GM12878 (cell line): Measurements from ENCODE around the gene NID1. TPM values are rescaled to one million over a fixed set of nuclear protein-coding genes. Genes with fewer than 3 reads are reported as not detected.

Experiments used
- ATAC-seq: fragments of 200-7000 bp; cut with Tn5 transposase; 3 replicates; pipeline ENCODE4 v1.9.1; 2020; ENCODE audit warnings: mild to moderate bottlenecking, moderate library complexity
- BruUV-seq: library from RNA; stranded (reverse); fragments of 400-500 nt; replicated peaks from 2 replicates; lab custom pipeline; 2021; lab: Mats Ljungman, UMichigan
- CTCF ChIA-PET: fragments of 300-600 bp; sonication (Branson Sonifier 250); formaldehyde crosslinking; extraction: SDS; loops from one replicate; lab custom pipeline; 2021; ENCODE audit warnings: inconsistent platforms; lab: Yijun Ruan, JAX
- POLR2A ChIA-PET: fragments of 350-600 bp; formaldehyde crosslinking; extraction: SDS; loops from one replicate; lab custom pipeline; 2021; ENCODE audit warnings: inconsistent platforms; lab: Charles Lee
- RAD21 ChIA-PET: fragments of 300-600 bp; sonication (Branson Sonifier 250); formaldehyde crosslinking; loops from one replicate; lab custom pipeline; 2023; ENCODE audit warnings: antibody characterized with exemption; ENCODE audit not compliant: unreplicated experiment; lab: Charles Lee
- SMC1A ChIA-PET: fragments of 300-600 bp; sonication (Branson Sonifier 250); formaldehyde crosslinking; loops from one replicate; lab custom pipeline; 2023; ENCODE audit not compliant: unreplicated experiment, uncharacterized antibody; lab: Charles Lee
- DNase-seq: peaks from one replicate; pipeline ENCODE4 v3.0.0-alpha.2; 2011; ENCODE audit warnings: low read depth, low spot score
- FAIRE-seq: peaks from 3 replicates; lab custom pipeline; 2011; peaks lifted over from hg19 to GRCh38; lab: Jason Lieb, UNC
- H2AFZ ChIP-seq: 2 replicates; pipeline ENCODE4 v1.6.0; 2011; ENCODE audit warnings: low read depth, low read length, control low read depth; ENCODE audit not compliant: control insufficient read depth
- H3K27ac ChIP-seq: 2 replicates; pipeline ENCODE4 v1.5.1; 2011; ENCODE audit warnings: control low read depth; ENCODE audit not compliant: control insufficient read depth, insufficient read depth
- H3K27me3 ChIP-seq, 2 experiments: replicated peaks in 1 of 2; 2 replicates each; pipeline versions ENCODE4 v1.6.0 to v1.6.1; 2011; ENCODE audit warnings: low read length in 1 of 2; ENCODE audit not compliant: control insufficient read depth in 2 of 2, insufficient read depth in 2 of 2
- H3K36me3 ChIP-seq, 2 experiments: 2 replicates each; pipeline ENCODE4 v1.5.1; 2011; ENCODE audit warnings: low read length in 1 of 2; ENCODE audit not compliant: control insufficient read depth in 2 of 2, insufficient read depth in 2 of 2
- H3K4me1 ChIP-seq: 2 replicates; pipeline ENCODE4 v1.6.1; 2011; ENCODE audit warnings: mild to moderate bottlenecking, low read length, moderate library complexity, mixed read lengths; ENCODE audit not compliant: control insufficient read depth, insufficient read depth
- H3K4me2 ChIP-seq: 2 replicates; pipeline ENCODE4 v1.6.0; 2011; ENCODE audit warnings: control low read depth; ENCODE audit not compliant: control insufficient read depth, insufficient read depth
- H3K4me3 ChIP-seq: fragments of 200-600 bp; sonication (generic); 2 replicates; pipeline ENCODE4 v1.5.1; 2016
- H3K79me2 ChIP-seq: 2 replicates; pipeline ENCODE4 v1.6.0; 2011; ENCODE audit warnings: low read length; ENCODE audit not compliant: control insufficient read depth, insufficient read depth
- H3K9ac ChIP-seq: 2 replicates; pipeline ENCODE4 v1.8.0; 2011; ENCODE audit warnings: low read length, control low read depth, mixed read lengths; ENCODE audit not compliant: control insufficient read depth, insufficient read depth
- H3K9me3 ChIP-seq: replicated peaks from 3 replicates; pipeline ENCODE4 v1.5.1; 2011; ENCODE audit warnings: mild to moderate bottlenecking, low read length; ENCODE audit not compliant: control insufficient read depth, insufficient read depth
- H4K20me1 ChIP-seq: 2 replicates; pipeline ENCODE4 v1.6.0; 2011; ENCODE audit not compliant: control insufficient read depth, insufficient read depth
- KAT2A ChIP-seq: conservative IDR thresholded peaks from 2 replicates; pipeline ENCODE4 v1.6.1; 2011; ENCODE audit warnings: low read depth, low read length; ENCODE audit not compliant: control insufficient read depth
- MYC ChIP-seq: IDR thresholded peaks from 2 replicates; pipeline ENCODE4 v1.6.1; 2011; ENCODE audit warnings: mild to moderate bottlenecking, low read length, moderate library complexity, inconsistent platforms; ENCODE audit not compliant: insufficient read depth, insufficient replicate concordance, insufficient read length, severe bottlenecking
- NFIC ChIP-seq: IDR thresholded peaks from 2 replicates; pipeline ENCODE4 v1.6.1; 2012; ENCODE audit warnings: low read depth, mild to moderate bottlenecking, inconsistent platforms, low read length, moderate library complexity
- NFYB ChIP-seq: IDR thresholded peaks from 2 replicates; pipeline ENCODE4 v1.6.1; 2011; ENCODE audit warnings: low read depth, mild to moderate bottlenecking, low read length, improper control_type of control experiment, moderate library complexity; ENCODE audit not compliant: insufficient read depth
- NR2C1 ChIP-seq: fragments of 450-650 bp; IDR thresholded peaks from 2 replicates; pipeline ENCODE4 v1.6.1; 2017; ENCODE audit warnings: antibody characterized with exemption, mild to moderate bottlenecking, moderate library complexity
- NR2F1 ChIP-seq: fragments of 450-650 bp; conservative IDR thresholded peaks from 2 replicates; pipeline ENCODE4 v1.6.1; 2017; ENCODE audit warnings: mild to moderate bottlenecking
- SMAD5 ChIP-seq: IDR thresholded peaks from 2 replicates; pipeline ENCODE4 v1.6.1; 2016; ENCODE audit warnings: antibody characterized with exemption, low read depth
- SMC3 ChIP-seq: IDR thresholded peaks from 2 replicates; pipeline ENCODE4 v1.6.1; 2011; ENCODE audit warnings: low read length, improper control_type of control experiment, borderline replicate concordance
- SRF ChIP-seq, 2 experiments: IDR thresholded peaks; 2 replicates each; pipeline ENCODE4 v1.6.1; 2011; ENCODE audit warnings: low read depth in 2 of 2, low read length in 2 of 2, mild to moderate bottlenecking in 1 of 2, moderate library complexity in 1 of 2
- TCF3 ChIP-seq: IDR thresholded peaks from 2 replicates; pipeline ENCODE4 v1.6.1; 2012; ENCODE audit warnings: low read depth, mild to moderate bottlenecking, low read length, borderline replicate concordance; ENCODE audit not compliant: insufficient read depth
- WGBS: methylation state at CpG from one replicate; pipeline ENCODE4 v1.1.6; 2016; ENCODE audit warnings: low lambda C conversion rate; ENCODE audit not compliant: insufficient replicate concordance, insufficient coverage; ENCODE audit errors: missing lambda C conversion rate; 5-methylcytosine and 5-hydroxymethylcytosine counted together
- in situ Hi-C: fragments of 300-500 bp; cut with MboI; formaldehyde crosslinking; loops from 9 replicates; pipeline ENCODE4 v1.14.3; 2018; ENCODE audit warnings: mixed read lengths
- intact Hi-C: fragments of 100-400 bp; cut with micrococcal nuclease; formaldehyde crosslinking; loops from one replicate; pipeline ENCODE4 v1.14.2; 2022; ENCODE audit not compliant: unreplicated experiment
- polyA plus RNA-seq, 11 experiments: library from polyadenylated mRNA; depleted of rRNA in 4 of 11; unstranded in 6 of 11; stranded (reverse) in 5 of 11; fragments of >200 nt; fragmentation: Nextera tagmentation in 4 of 11; fragmentation: Illumina TruSeq in 1 of 11; extraction: Ambion mirVana in 4 of 11; extraction: Trizol in 1 of 11; gene quantifications; 1 replicate in 1 of 11; 2 replicates in 10 of 11; pipeline versions ENCODE4 v1.2.1 to v1.2.3, GENCODE V29; 2011 to 2016; ENCODE audit warnings: inconsistent platforms in 2 of 11, missing spikeins in 2 of 11, low read depth in 1 of 11
- total RNA-seq, 4 experiments: library from RNA; depleted of rRNA in 3 of 4; stranded (reverse); fragments of >200 nt in 3 of 4; fragmentation: Illumina TruSeq in 1 of 4; extraction: Trizol in 1 of 4; gene quantifications; 2 replicates each; pipeline versions ENCODE4 v1.2.1 to v1.2.3, GENCODE V29; 2013 to 2021
- TF ChIP-seq, protein P1 (sequence below): fragments of 450-650 bp; IDR thresholded peaks from 2 replicates; pipeline ENCODE4 v1.6.1; 2016; ENCODE audit warnings: mild to moderate bottlenecking
- TF ChIP-seq, protein P2 (sequence below): IDR thresholded peaks from 2 replicates; pipeline ENCODE4 v1.6.1; 2011; ENCODE audit warnings: borderline replicate concordance, low read depth, mild to moderate bottlenecking, moderate library complexity, low read length; ENCODE audit not compliant: insufficient read depth, poor library complexity, severe bottlenecking
- TF ChIP-seq, protein P3 (sequence below): fragments of 450-650 bp; IDR thresholded peaks from 2 replicates; pipeline ENCODE4 v1.6.1; 2016; ENCODE audit warnings: mild to moderate bottlenecking, moderate library complexity, borderline replicate concordance

Gene NID1
- total and polyA plus RNA-seq, 10 of the 15 experiments (the other 5 are each of a cell fraction or from before 2014, with no cell fraction given) = 4.2 to 25.7 (median 11.3) TPM

DNA sequence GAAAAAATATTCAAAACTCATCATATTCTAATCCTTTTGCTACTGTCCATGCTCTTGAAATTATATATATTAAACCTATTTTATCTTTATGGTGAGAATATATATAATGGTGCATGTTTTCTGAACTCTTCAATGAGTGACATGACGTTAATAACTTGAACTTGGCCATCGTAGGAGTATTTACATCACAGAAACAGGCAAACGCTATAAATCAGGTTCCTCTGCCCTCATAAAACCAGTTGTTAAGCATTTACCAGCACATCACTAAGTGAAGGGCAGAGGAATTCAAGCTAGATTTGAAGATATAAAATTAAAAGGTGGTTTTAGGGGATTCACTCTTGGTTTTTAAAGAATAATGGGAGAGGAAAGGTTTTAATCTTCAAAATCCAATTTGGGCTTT lies 20.5 kb downstream of the NID1 start:
- Histone ChIP-seq H3K27me3 (no peaks in the 10 kb centered on the region), H3K36me3 (peaks cover 0 to 1% of the 10 kb centered on the region in 2 experiments; a peak in 3 of 4 replicates)
- CTCF ChIA-PET = no interaction called here
- no peak for TF ChIP-seq MYC
- no peak for TF ChIP-seq TCF3
- TF ChIP-seq NFIC = no peak
- TF ChIP-seq SRF (IDR thresholded peaks at IDR 0.05; ENCODE audit: low read depth in 2 of 2, low read length in 2 of 2) = no peak
- TF ChIP-seq, protein P1, sequence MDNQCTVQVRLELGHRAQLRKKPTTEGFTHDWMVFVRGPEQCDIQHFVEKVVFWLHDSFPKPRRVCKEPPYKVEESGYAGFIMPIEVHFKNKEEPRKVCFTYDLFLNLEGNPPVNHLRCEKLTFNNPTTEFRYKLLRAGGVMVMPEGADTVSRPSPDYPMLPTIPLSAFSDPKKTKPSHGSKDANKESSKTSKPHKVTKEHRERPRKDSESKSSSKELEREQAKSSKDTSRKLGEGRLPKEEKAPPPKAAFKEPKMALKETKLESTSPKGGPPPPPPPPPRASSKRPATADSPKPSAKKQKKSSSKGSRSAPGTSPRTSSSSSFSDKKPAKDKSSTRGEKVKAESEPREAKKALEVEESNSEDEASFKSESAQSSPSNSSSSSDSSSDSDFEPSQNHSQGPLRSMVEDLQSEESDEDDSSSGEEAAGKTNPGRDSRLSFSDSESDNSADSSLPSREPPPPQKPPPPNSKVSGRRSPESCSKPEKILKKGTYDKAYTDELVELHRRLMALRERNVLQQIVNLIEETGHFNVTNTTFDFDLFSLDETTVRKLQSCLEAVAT = no peak
- TF ChIP-seq, protein P2, sequence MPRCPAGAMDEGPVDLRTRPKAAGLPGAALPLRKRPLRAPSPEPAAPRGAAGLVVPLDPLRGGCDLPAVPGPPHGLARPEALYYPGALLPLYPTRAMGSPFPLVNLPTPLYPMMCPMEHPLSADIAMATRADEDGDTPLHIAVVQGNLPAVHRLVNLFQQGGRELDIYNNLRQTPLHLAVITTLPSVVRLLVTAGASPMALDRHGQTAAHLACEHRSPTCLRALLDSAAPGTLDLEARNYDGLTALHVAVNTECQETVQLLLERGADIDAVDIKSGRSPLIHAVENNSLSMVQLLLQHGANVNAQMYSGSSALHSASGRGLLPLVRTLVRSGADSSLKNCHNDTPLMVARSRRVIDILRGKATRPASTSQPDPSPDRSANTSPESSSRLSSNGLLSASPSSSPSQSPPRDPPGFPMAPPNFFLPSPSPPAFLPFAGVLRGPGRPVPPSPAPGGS = no peak
- no peak for TF ChIP-seq SMAD5
- no peak for TF ChIP-seq NR2F1
- TF ChIP-seq, protein P3, sequence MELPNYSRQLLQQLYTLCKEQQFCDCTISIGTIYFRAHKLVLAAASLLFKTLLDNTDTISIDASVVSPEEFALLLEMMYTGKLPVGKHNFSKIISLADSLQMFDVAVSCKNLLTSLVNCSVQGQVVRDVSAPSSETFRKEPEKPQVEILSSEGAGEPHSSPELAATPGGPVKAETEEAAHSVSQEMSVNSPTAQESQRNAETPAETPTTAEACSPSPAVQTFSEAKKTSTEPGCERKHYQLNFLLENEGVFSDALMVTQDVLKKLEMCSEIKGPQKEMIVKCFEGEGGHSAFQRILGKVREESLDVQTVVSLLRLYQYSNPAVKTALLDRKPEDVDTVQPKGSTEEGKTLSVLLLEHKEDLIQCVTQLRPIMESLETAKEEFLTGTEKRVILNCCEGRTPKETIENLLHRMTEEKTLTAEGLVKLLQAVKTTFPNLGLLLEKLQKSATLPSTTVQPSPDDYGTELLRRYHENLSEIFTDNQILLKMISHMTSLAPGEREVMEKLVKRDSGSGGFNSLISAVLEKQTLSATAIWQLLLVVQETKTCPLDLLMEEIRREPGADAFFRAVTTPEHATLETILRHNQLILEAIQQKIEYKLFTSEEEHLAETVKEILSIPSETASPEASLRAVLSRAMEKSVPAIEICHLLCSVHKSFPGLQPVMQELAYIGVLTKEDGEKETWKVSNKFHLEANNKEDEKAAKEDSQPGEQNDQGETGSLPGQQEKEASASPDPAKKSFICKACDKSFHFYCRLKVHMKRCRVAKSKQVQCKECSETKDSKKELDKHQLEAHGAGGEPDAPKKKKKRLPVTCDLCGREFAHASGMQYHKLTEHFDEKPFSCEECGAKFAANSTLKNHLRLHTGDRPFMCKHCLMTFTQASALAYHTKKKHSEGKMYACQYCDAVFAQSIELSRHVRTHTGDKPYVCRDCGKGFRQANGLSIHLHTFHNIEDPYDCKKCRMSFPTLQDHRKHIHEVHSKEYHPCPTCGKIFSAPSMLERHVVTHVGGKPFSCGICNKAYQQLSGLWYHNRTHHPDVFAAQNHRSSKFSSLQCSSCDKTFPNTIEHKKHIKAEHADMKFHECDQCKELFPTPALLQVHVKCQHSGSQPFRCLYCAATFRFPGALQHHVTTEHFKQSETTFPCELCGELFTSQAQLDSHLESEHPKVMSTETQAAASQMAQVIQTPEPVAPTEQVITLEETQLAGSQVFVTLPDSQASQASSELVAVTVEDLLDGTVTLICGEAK = no peak
- TF ChIP-seq KAT2A = no peak
- TF ChIP-seq NR2C1 = no peak
- TF ChIP-seq SMC3 = no peak
- TF ChIP-seq NFYB = no peak
- TF ChIP-seq, all 136 proteins: peak for 0
- H3K79me2 ChIP-seq = no peaks in the 10 kb centered on the region
- DNase-seq (no peak), ATAC-seq (no peak), FAIRE-seq (no peak)
- no peaks in the 10 kb centered on the region for H3K4me1 ChIP-seq
- peaks cover 1% of the 10 kb centered on the region; the same call in 2 of the 3 replicates for H3K9me3 ChIP-seq
- POLR2A ChIA-PET = no interaction called here
- no peak overlapping the region for H3K9ac ChIP-seq
- no peak overlapping the region for H3K4me2 ChIP-seq
- RAD21 ChIA-PET = no interaction called here
- intact Hi-C loops = no loop called here
- in situ Hi-C loops = no loop called here
- 76% methylated on average over 3 of the region's 3 CpGs for WGBS
- BruUV-seq = no TSS peak
- H2AFZ ChIP-seq = no peak overlapping the region
- H4K20me1 ChIP-seq = no peaks in the 10 kb centered on the region
- no peak overlapping the region for H3K27ac ChIP-seq
- SMC1A ChIA-PET = no interaction called here
- no peak overlapping the region for H3K4me3 ChIP-seq
